Endothelial cell of umbilical vein (primary cell): ENCODE results near the gene MVB12B. TPM values are rescaled to one million over a fixed set of nuclear protein-coding genes. Genes with fewer than 3 reads are reported as not detected.

Experiments
- BruUV-seq: library from RNA; stranded (reverse); fragments of 400-500 nt; replicated peaks from 2 replicates; lab custom pipeline; 2021; lab: Mats Ljungman, UMichigan
- CTCF ChIA-PET: fragments of 300-600, 350-600 bp; sonication (Branson Sonifier 250); formaldehyde crosslinking; loops from one replicate; lab custom pipeline; 2021; ENCODE audit warnings: antibody characterized with exemption, inconsistent platforms; lab: Charles Lee
- POLR2A ChIA-PET: fragments of 300-600, 350-600 bp; sonication (Branson Sonifier 250); formaldehyde crosslinking; loops from one replicate; lab custom pipeline; 2021; ENCODE audit warnings: antibody characterized with exemption, inconsistent platforms; lab: Charles Lee
- DNase-seq: peaks from one replicate; pipeline ENCODE4 v3.0.0-alpha.2; 2011; ENCODE audit warnings: low read depth, low spot score
- FAIRE-seq: peaks from 2 replicates; lab custom pipeline; 2011; peaks lifted over from hg19 to GRCh38; lab: Jason Lieb, UNC
- H2AFZ ChIP-seq: 2 replicates; pipeline ENCODE4 v1.6.0; 2012; ENCODE audit warnings: low read depth, low read length, control low read depth, inconsistent platforms
- H3K27ac ChIP-seq: 2 replicates; pipeline ENCODE4 v1.5.1; 2011; ENCODE audit warnings: low read depth, mild to moderate bottlenecking, control low read depth, low read length, moderate library complexity; ENCODE audit not compliant: insufficient read depth
- H3K27me3 ChIP-seq, 2 experiments: 2 replicates each; pipeline versions ENCODE4 v1.6.0 to v1.6.1; 2011; ENCODE audit warnings: low read length in 2 of 2, mixed read lengths in 1 of 2; ENCODE audit not compliant: control insufficient read depth in 2 of 2, insufficient read depth in 2 of 2
- H3K36me3 ChIP-seq, 2 experiments: 2 replicates in 1 of 2; 3 replicates in 1 of 2; pipeline ENCODE4 v1.5.1; 2011; ENCODE audit warnings: low read length in 2 of 2, mild to moderate bottlenecking in 1 of 2, moderate library complexity in 1 of 2; ENCODE audit not compliant: control insufficient read depth in 2 of 2, insufficient read depth in 2 of 2; ENCODE audit errors: extremely low read depth in 1 of 2
- H3K4me1 ChIP-seq: 3 replicates; pipeline ENCODE4 v1.5.1; 2011; ENCODE audit warnings: mild to moderate bottlenecking, low read length; ENCODE audit not compliant: control insufficient read depth, insufficient read depth; ENCODE audit errors: extremely low read depth
- H3K4me2 ChIP-seq: 2 replicates; pipeline ENCODE4 v1.6.1; 2011; ENCODE audit warnings: low read length, control low read depth, mixed read lengths; ENCODE audit not compliant: insufficient read depth
- H3K4me3 ChIP-seq, 3 experiments: fragments of 200-600 bp in 1 of 3; sonication (generic), shearing (Covaris generic) in 1 of 3; replicated peaks in 1 of 3; 2 replicates each; pipeline ENCODE4 v1.5.1; 2011 to 2016; ENCODE audit warnings: control low read depth in 3 of 3, low read length in 3 of 3, mild to moderate bottlenecking in 2 of 3, inconsistent platforms in 1 of 3, low read depth in 1 of 3, moderate library complexity in 1 of 3; ENCODE audit not compliant: insufficient read depth in 1 of 3
- H3K79me2 ChIP-seq: 2 replicates; pipeline ENCODE4 v1.6.0; 2012; ENCODE audit warnings: low read length, inconsistent platforms; ENCODE audit not compliant: control insufficient read depth, insufficient read depth
- H3K9ac ChIP-seq: replicated peaks from 2 replicates; pipeline ENCODE3; 2011; ENCODE audit warnings: low read length, control low read depth; ENCODE audit not compliant: insufficient read depth; ENCODE audit errors: extremely low read depth
- H3K9me1 ChIP-seq: replicated peaks from 3 replicates; pipeline ENCODE4 v1.6.0; 2011; ENCODE audit warnings: mild to moderate bottlenecking, low read length; ENCODE audit not compliant: control insufficient read depth, insufficient read depth; ENCODE audit errors: extremely low read depth
- H3K9me3 ChIP-seq: replicated peaks from 2 replicates; pipeline ENCODE4 v1.5.1; 2012; ENCODE audit warnings: low read length, inconsistent platforms; ENCODE audit not compliant: control insufficient read depth, insufficient read depth
- H4K20me1 ChIP-seq: replicated peaks from 2 replicates; pipeline ENCODE3; 2011; ENCODE audit warnings: mild to moderate bottlenecking, low read length; ENCODE audit not compliant: control insufficient read depth, insufficient read depth; ENCODE audit errors: extremely low read depth
- CTCF ChIP-seq, 2 donors: IDR thresholded peaks; 1 replicate in 1 of 2; 2 replicates in 1 of 2; pipeline ENCODE4 v1.5.1; 2011; ENCODE audit warnings: low read length in 2 of 2, mild to moderate bottlenecking in 2 of 2, moderate library complexity in 2 of 2, control low read depth in 1 of 2, inconsistent platforms in 1 of 2, low read depth in 1 of 2; ENCODE audit not compliant: insufficient read depth in 1 of 2; ENCODE audit errors: extremely low read depth in 1 of 2
- EZH2 ChIP-seq: IDR thresholded peaks from 2 replicates; pipeline ENCODE4 v1.6.1; 2012; ENCODE audit warnings: borderline replicate concordance, low read depth, mild to moderate bottlenecking, moderate library complexity, low read length, inconsistent platforms; ENCODE audit not compliant: severe bottlenecking
- FOS ChIP-seq: IDR thresholded peaks from 2 replicates; pipeline ENCODE4 v1.6.1; 2011; ENCODE audit warnings: mild to moderate bottlenecking, low read length, moderate library complexity, borderline replicate concordance; ENCODE audit not compliant: insufficient read depth
- GATA2 ChIP-seq: IDR thresholded peaks from 2 replicates; pipeline ENCODE4 v1.7.0; 2011; ENCODE audit warnings: low read depth, mild to moderate bottlenecking, moderate library complexity, mixed read lengths, low read length; ENCODE audit not compliant: insufficient read length, insufficient read depth
- JUN ChIP-seq: IDR thresholded peaks from 2 replicates; pipeline ENCODE4 v1.6.1; 2011; ENCODE audit warnings: borderline replicate concordance, low read depth; ENCODE audit not compliant: insufficient read length, insufficient read depth
- MAX ChIP-seq: IDR thresholded peaks from 2 replicates; pipeline ENCODE4 v1.6.1; 2011; ENCODE audit not compliant: insufficient read depth, insufficient read length
- MYC ChIP-seq: IDR thresholded peaks from one replicate; pipeline ENCODE4 v1.6.1; 2011; ENCODE audit warnings: mild to moderate bottlenecking, low read depth, low read length
- POLR2A ChIP-seq: IDR thresholded peaks from 2 replicates; pipeline ENCODE4 v1.6.1; 2012; ENCODE audit warnings: low read depth, mild to moderate bottlenecking, control low read depth, low read length
- POLR2AphosphoS5 ChIP-seq: IDR thresholded peaks from 2 replicates; pipeline ENCODE4 v1.6.1; 2012; ENCODE audit warnings: low read depth, mild to moderate bottlenecking, control low read depth, low read length, moderate library complexity; ENCODE audit not compliant: insufficient read depth
- dilution Hi-C: fragments of 300-500 bp; cut with MboI; formaldehyde crosslinking; loops from one replicate; pipeline ENCODE4 v1.15.0; 2019; ENCODE audit warnings: low sequenced_read_pairs; ENCODE audit not compliant: extremely low pct_ligation_motif_present
- intact Hi-C: fragments of 100-400 bp; cut with micrococcal nuclease; formaldehyde crosslinking; loops from one replicate; pipeline ENCODE4 v1.10.0; 2022
- polyA plus RNA-seq, 4 experiments: library from polyadenylated mRNA; depleted of rRNA in 3 of 4; stranded (reverse) in 3 of 4; unstranded in 1 of 4; fragments of >200 nt; gene quantifications; 2 replicates each; pipeline versions ENCODE4 v1.2.1 to v1.2.3, GENCODE V29; 2011 to 2012; ENCODE audit warnings: missing spikeins in 1 of 4
- total RNA-seq: library from RNA; stranded (reverse); gene quantifications from 2 replicates; pipeline ENCODE4 v1.2.3, GENCODE V29; 2021

MVB12B gene
- total and polyA plus RNA-seq, 2 donors (not counting 3 experiments of a cell fraction or from before 2014, with no cell fraction given): 6.6 to 17.3 TPM

- POLR2A ChIA-PET: interaction anchor here (1.0 kb wide), 1 partner anchor 983 kb away, joined by 5 read pairs; no protein-coding TSS in a partner anchor
These were observed 64.3 kb downstream of the MVB12B start for GRCh38 chr9:126390923-126391322.

More at GRCh38 chr9:126390923-126391322, 64.3 kb downstream of the MVB12B start:
- Histone ChIP-seq H3K79me2 (no peaks in the 10 kb centered on the region), H3K4me3 (no peak overlapping the region), H3K36me3 (peaks cover 0 to 2% of the 10 kb centered on the region in 2 experiments), H3K27ac (no peak overlapping the region), H3K4me2 (no peak overlapping the region), H4K20me1 (no peaks in the 10 kb centered on the region), H3K9me3 (no peaks in the 10 kb centered on the region), H3K4me1 (peaks cover 20% of the 10 kb centered on the region), H3K27me3 (no peaks in the 10 kb centered on the region), H3K9me1 (no peaks in the 10 kb centered on the region), H2AFZ (no peak overlapping the region), H3K9ac (no peak overlapping the region)
- DNase-seq (no peak), FAIRE-seq (no peak)
- TF ChIP-seq POLR2AphosphoS5: no peak
- TF ChIP-seq CTCF (IDR thresholded peaks at IDR 0.05; ENCODE audit: extremely low read depth in 1 of 2, insufficient read depth in 1 of 2, low read depth in 1 of 2, low read length in 2 of 2): no peak
- TF ChIP-seq FOS: no peak
- TF ChIP-seq POLR2A: no peak
- TF ChIP-seq GATA2: no peak
- TF ChIP-seq MAX: no peak
- no peak for TF ChIP-seq EZH2
- no peak for TF ChIP-seq JUN
- TF ChIP-seq MYC: no peak
- intact Hi-C loops (loop anchor here (10.0 kb wide), 1 partner anchor 986 kb away; no protein-coding TSS in a partner anchor), dilution Hi-C loops (no loop called here)
- CTCF ChIA-PET: interaction anchor here (0.8 to 3.2 kb wide), 2 partner anchors 38 to 63 kb away, joined by 3 to 14 read pairs; partner anchors contain the start of gene MVB12B
- no TSS peak for BruUV-seq
